ENCODE results near the gene BRME1. TPM values are rescaled to one million over a fixed set of nuclear protein-coding genes. Genes with fewer than 3 reads are reported as not detected.

Gene BRME1
- total RNA-seq, 1 donor from 2014 or later, result 3.4 TPM

GRCh38 chr19:13881251-13881691 lies 24.6 kb downstream of the BRME1 start:
- no peaks in the 10 kb centered on the region for H3K9me3 Mint-ChIP-seq (ENCODE audit: unreplicated experiment)
- no peak overlapping the region for H3K4me3 Mint-ChIP-seq (ENCODE audit: unreplicated experiment)
- H3K27ac Mint-ChIP-seq (ENCODE audit: unreplicated experiment), result no peak overlapping the region
- H3K36me3 Mint-ChIP-seq (ENCODE audit: low read depth, unreplicated experiment), result no peaks in the 10 kb centered on the region
- TF ChIP-seq, protein P1, sequence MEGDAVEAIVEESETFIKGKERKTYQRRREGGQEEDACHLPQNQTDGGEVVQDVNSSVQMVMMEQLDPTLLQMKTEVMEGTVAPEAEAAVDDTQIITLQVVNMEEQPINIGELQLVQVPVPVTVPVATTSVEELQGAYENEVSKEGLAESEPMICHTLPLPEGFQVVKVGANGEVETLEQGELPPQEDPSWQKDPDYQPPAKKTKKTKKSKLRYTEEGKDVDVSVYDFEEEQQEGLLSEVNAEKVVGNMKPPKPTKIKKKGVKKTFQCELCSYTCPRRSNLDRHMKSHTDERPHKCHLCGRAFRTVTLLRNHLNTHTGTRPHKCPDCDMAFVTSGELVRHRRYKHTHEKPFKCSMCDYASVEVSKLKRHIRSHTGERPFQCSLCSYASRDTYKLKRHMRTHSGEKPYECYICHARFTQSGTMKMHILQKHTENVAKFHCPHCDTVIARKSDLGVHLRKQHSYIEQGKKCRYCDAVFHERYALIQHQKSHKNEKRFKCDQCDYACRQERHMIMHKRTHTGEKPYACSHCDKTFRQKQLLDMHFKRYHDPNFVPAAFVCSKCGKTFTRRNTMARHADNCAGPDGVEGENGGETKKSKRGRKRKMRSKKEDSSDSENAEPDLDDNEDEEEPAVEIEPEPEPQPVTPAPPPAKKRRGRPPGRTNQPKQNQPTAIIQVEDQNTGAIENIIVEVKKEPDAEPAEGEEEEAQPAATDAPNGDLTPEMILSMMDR (IDR thresholded peaks at IDR 0.05; ENCODE audit: unreplicated experiment), result no peak
- H3K4me1 Mint-ChIP-seq (ENCODE audit: unreplicated experiment), result peaks cover 6% of the 10 kb centered on the region
- peaks cover 6% of the 10 kb centered on the region for H3K27me3 Mint-ChIP-seq (ENCODE audit: unreplicated experiment)
- no peak for DNase-seq (ENCODE audit: low spot score)

- Mint-ChIP-seq H3K27ac (ENCODE audit: unreplicated experiment) (no peak overlapping the region), H3K36me3 (ENCODE audit: low read depth, unreplicated experiment) (no peaks in the 10 kb centered on the region), H3K27me3 (ENCODE audit: unreplicated experiment) (peaks cover 9% of the 10 kb centered on the region), H3K9me3 (ENCODE audit: unreplicated experiment) (no peaks in the 10 kb centered on the region), H3K4me1 (ENCODE audit: unreplicated experiment) (peaks cover 6% of the 10 kb centered on the region), H3K4me3 (ENCODE audit: unreplicated experiment) (no peak overlapping the region)
- TF ChIP-seq, protein P1 (IDR thresholded peaks at IDR 0.05; ENCODE audit: unreplicated experiment), result peak; percentile 93
- peak; percentile 100 for DNase-seq (ENCODE audit: low spot score)
These were observed 25.6 kb downstream of the BRME1 start for GRCh38 chr19:13880059-13881043.

GRCh38 chr19:13877303-13877702 lies 28.6 kb downstream of the BRME1 start:
- no peak overlapping the region for H3K4me3 Mint-ChIP-seq (ENCODE audit: unreplicated experiment)
- no peak for DNase-seq (ENCODE audit: low spot score)
- peaks cover 11% of the 10 kb centered on the region for H3K4me1 Mint-ChIP-seq (ENCODE audit: unreplicated experiment)
- H3K36me3 Mint-ChIP-seq (ENCODE audit: low read depth, unreplicated experiment), result no peaks in the 10 kb centered on the region
- no peak overlapping the region for H3K27ac Mint-ChIP-seq (ENCODE audit: unreplicated experiment)
- H3K9me3 Mint-ChIP-seq (ENCODE audit: unreplicated experiment), result no peaks in the 10 kb centered on the region
- TF ChIP-seq, protein P1 (IDR thresholded peaks at IDR 0.05; ENCODE audit: unreplicated experiment), result no peak
- H3K27me3 Mint-ChIP-seq (ENCODE audit: unreplicated experiment), result peaks cover 9% of the 10 kb centered on the region

- peaks cover 6% of the 10 kb centered on the region for H3K4me1 Mint-ChIP-seq (ENCODE audit: unreplicated experiment)
- DNase-seq (ENCODE audit: low spot score), result no peak
- H3K9me3 Mint-ChIP-seq (ENCODE audit: unreplicated experiment), result no peaks in the 10 kb centered on the region
- TF ChIP-seq, protein P1 (IDR thresholded peaks at IDR 0.05; ENCODE audit: unreplicated experiment), result no peak
- H3K27me3 Mint-ChIP-seq (ENCODE audit: unreplicated experiment), result peaks cover 7% of the 10 kb centered on the region
- H3K4me3 Mint-ChIP-seq (ENCODE audit: unreplicated experiment), result no peak within 1 kb of the TSS
- no peak within 1 kb of the TSS for H3K27ac Mint-ChIP-seq (ENCODE audit: unreplicated experiment)
- H3K36me3 Mint-ChIP-seq (ENCODE audit: low read depth, unreplicated experiment), result no peaks in the 10 kb centered on the region
These were observed 29.1 kb downstream of the BRME1 start, which contains the start of gene NANOS3 for GRCh38 chr19:13876834-13877233. Gene NANOS3, plus strand, starts transcription at chr19:13877134. Its CDS starts 115 bp downstream, at chr19:13877249.

DNA sequence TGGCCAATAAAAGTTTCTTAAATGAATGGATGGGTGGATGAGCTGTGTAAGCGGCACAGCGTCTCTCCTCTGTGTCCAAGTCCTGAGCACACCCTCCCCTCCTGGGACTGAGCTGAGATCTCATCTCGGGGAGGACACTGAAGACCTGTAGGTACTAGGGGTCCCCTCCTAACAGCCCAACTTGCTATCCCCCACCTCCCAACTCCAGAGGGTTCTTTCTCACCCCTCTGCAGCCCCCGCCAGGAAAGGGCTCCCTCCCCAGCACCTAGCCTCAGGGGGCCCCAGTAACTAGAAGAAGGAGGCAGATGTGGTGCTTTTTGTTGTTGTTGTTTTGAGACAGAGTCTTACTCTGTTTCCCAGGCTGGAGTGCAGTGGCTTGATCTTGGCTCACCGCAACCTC lies 30.1 kb downstream of the BRME1 start:
- TF ChIP-seq, protein P1 (IDR thresholded peaks at IDR 0.05; ENCODE audit: unreplicated experiment), result no peak
- DNase-seq (ENCODE audit: low spot score), result no peak
- no peak overlapping the region for H3K4me3 Mint-ChIP-seq (ENCODE audit: unreplicated experiment)
- H3K9me3 Mint-ChIP-seq (ENCODE audit: unreplicated experiment), result no peaks in the 10 kb centered on the region
- no peaks in the 10 kb centered on the region for H3K36me3 Mint-ChIP-seq (ENCODE audit: low read depth, unreplicated experiment)
- H3K27me3 Mint-ChIP-seq (ENCODE audit: unreplicated experiment), result peaks cover 8% of the 10 kb centered on the region
- peaks cover 5% of the 10 kb centered on the region for H3K4me1 Mint-ChIP-seq (ENCODE audit: unreplicated experiment)
- H3K27ac Mint-ChIP-seq (ENCODE audit: unreplicated experiment), result no peak overlapping the region

Data from endothelial cell (in vitro differentiated cells).